DOHH2 (cell line): ENCODE measurements around the gene UEVLD.

ENCODE experiments used
- H3F3A ChIP-seq: fragments of 200-600 bp; sonication (generic), shearing (Covaris generic); 2 replicates; pipeline ENCODE4 v1.6.0; 2016; ENCODE audit warnings: antibody characterized with exemption, mild to moderate bottlenecking; ENCODE audit not compliant: control insufficient read depth, insufficient read depth
- H3K27ac ChIP-seq: fragments of 200-600 bp; sonication (generic); 2 replicates; pipeline ENCODE4 v1.5.1; 2014; ENCODE audit warnings: low read depth, mild to moderate bottlenecking, low read length, moderate library complexity
- H3K27me3 ChIP-seq: fragments of 200-600 bp; sonication (generic); 2 replicates; pipeline ENCODE4 v1.6.1; 2014; ENCODE audit warnings: mild to moderate bottlenecking, low read length, mixed read lengths; ENCODE audit not compliant: control insufficient read depth
- H3K36me3 ChIP-seq: fragments of 200-600 bp; sonication (generic); 2 replicates; pipeline ENCODE4 v1.6.1; 2014; ENCODE audit warnings: mild to moderate bottlenecking, low read length, moderate library complexity, mixed read lengths; ENCODE audit not compliant: control insufficient read depth
- H3K4me1 ChIP-seq: fragments of 200-600 bp; sonication (generic); 2 replicates; pipeline ENCODE4 v1.6.1; 2014; ENCODE audit warnings: mild to moderate bottlenecking, low read length, mixed read lengths; ENCODE audit not compliant: control insufficient read depth
- H3K4me2 ChIP-seq: fragments of 200-600 bp; sonication (generic); 2 replicates; pipeline ENCODE4 v1.6.0; 2014; ENCODE audit warnings: mild to moderate bottlenecking, low read length, moderate library complexity
- H3K4me3 ChIP-seq: fragments of 200-600 bp; sonication (generic); 2 replicates; pipeline ENCODE4 v1.5.1; 2014; ENCODE audit warnings: mild to moderate bottlenecking, low read length, mixed read lengths
- H3K79me2 ChIP-seq: fragments of 200-600 bp; sonication (generic); 2 replicates; pipeline ENCODE4 v1.6.1; 2014; ENCODE audit warnings: mild to moderate bottlenecking, low read length, mixed read lengths; ENCODE audit not compliant: control insufficient read depth
- H3K9me2 ChIP-seq: fragments of 200-600 bp; sonication (generic); replicated peaks from 2 replicates; pipeline ENCODE4 v1.6.1; 2014; ENCODE audit warnings: mild to moderate bottlenecking, low read length, mixed read lengths; ENCODE audit not compliant: control insufficient read depth
- H3K9me3 ChIP-seq: fragments of 200-600 bp; sonication (generic); 2 replicates; pipeline ENCODE4 v1.6.1; 2014; ENCODE audit warnings: antibody characterized with exemption, low read length, mixed read lengths; ENCODE audit not compliant: control insufficient read depth, insufficient read depth
- H4K20me1 ChIP-seq: fragments of 200-600 bp; sonication (generic); 2 replicates; pipeline ENCODE4 v1.6.0; 2014; ENCODE audit warnings: low read depth, mild to moderate bottlenecking, antibody characterized with exemption, low read length, moderate library complexity; ENCODE audit not compliant: control insufficient read depth, insufficient read depth
- EZH2phosphoT487 ChIP-seq: fragments of 200-600 bp; sonication (generic); IDR thresholded peaks from 2 replicates; pipeline ENCODE4 v1.6.1; 2017; ENCODE audit warnings: borderline replicate concordance, mild to moderate bottlenecking, antibody characterized with exemption, low read length, moderate library complexity, mixed read lengths
- TF ChIP-seq, protein P1 (sequence below): fragments of 200-600 bp; sonication (generic); IDR thresholded peaks from one replicate; pipeline ENCODE4 v1.5.1; 2014; ENCODE audit warnings: antibody characterized with exemption, mild to moderate bottlenecking, low read depth, low read length; ENCODE audit not compliant: poor library complexity, severe bottlenecking

UEVLD gene

GRCh38 chr11:18493310-18493709 is 95.2 kb downstream of the UEVLD start:
- H3K79me2 ChIP-seq: no peaks in the 10 kb centered on the region
- no peak for TF ChIP-seq EZH2phosphoT487
- TF ChIP-seq, protein P1, sequence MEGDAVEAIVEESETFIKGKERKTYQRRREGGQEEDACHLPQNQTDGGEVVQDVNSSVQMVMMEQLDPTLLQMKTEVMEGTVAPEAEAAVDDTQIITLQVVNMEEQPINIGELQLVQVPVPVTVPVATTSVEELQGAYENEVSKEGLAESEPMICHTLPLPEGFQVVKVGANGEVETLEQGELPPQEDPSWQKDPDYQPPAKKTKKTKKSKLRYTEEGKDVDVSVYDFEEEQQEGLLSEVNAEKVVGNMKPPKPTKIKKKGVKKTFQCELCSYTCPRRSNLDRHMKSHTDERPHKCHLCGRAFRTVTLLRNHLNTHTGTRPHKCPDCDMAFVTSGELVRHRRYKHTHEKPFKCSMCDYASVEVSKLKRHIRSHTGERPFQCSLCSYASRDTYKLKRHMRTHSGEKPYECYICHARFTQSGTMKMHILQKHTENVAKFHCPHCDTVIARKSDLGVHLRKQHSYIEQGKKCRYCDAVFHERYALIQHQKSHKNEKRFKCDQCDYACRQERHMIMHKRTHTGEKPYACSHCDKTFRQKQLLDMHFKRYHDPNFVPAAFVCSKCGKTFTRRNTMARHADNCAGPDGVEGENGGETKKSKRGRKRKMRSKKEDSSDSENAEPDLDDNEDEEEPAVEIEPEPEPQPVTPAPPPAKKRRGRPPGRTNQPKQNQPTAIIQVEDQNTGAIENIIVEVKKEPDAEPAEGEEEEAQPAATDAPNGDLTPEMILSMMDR: no peak
- H3K9me2 ChIP-seq: no peaks in the 10 kb centered on the region
- no peaks in the 10 kb centered on the region for H3K27me3 ChIP-seq
- H3K4me2 ChIP-seq: no peak overlapping the region
- no peaks in the 10 kb centered on the region for H3F3A ChIP-seq
- H3K9me3 ChIP-seq: no peaks in the 10 kb centered on the region
- no peaks in the 10 kb centered on the region for H4K20me1 ChIP-seq
- H3K4me3 ChIP-seq: no peak overlapping the region
- H3K27ac ChIP-seq: no peak overlapping the region
- H3K4me1 ChIP-seq: no peaks in the 10 kb centered on the region
- peaks cover 52% of the 10 kb centered on the region for H3K36me3 ChIP-seq

DNA sequence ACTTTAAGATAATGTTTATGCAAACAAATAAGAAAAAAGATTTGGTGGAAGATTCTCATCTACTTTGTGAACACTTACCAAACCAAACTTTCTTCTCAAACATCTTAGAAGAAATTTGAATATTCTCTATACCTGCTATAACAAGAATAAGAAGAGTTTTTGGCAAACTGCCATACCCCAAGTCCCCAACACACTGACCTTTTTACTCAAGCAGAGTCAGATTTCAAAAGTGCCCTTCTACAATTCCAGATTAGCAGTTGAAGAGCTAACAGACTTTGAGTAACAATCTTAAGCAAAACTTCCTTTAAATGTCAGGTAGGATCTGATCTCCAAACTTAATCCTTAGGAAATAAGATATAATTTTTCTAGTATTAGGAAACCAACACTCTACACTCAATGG is 95.6 kb downstream of the UEVLD start:
- Histone ChIP-seq H4K20me1 (no peaks in the 10 kb centered on the region), H3K27me3 (no peaks in the 10 kb centered on the region), H3K79me2 (no peaks in the 10 kb centered on the region), H3K4me2 (no peak overlapping the region), H3K9me2 (no peaks in the 10 kb centered on the region), H3K36me3 (peaks cover 53% of the 10 kb centered on the region), H3K4me1 (no peaks in the 10 kb centered on the region), H3K9me3 (no peaks in the 10 kb centered on the region), H3K27ac (no peak overlapping the region), H3K4me3 (no peak overlapping the region), H3F3A (no peaks in the 10 kb centered on the region)
- no peak for TF ChIP-seq EZH2phosphoT487
- TF ChIP-seq, protein P1: no peak

DNA sequence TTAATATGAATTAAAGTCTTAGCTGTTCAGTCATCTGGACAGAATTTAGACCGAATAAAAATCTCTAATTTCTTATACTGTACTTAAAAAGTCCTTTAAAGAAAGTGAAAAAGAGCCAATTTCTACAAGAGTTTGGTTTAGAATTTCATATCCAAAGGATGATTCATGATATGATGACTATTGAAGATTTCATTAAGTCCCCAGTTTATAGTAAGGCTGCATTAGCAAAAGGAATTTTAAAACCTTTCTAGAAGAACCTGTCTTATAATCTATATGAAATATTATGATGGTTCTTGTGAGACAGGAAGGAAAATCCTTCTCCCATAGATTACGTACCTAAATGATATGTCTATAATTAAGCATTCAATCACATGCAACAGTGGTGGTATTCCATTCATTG is 96.6 kb downstream of the UEVLD start:
- H4K20me1 ChIP-seq: no peaks in the 10 kb centered on the region
- no peak overlapping the region for H3K4me2 ChIP-seq
- H3K9me3 ChIP-seq: no peaks in the 10 kb centered on the region
- peaks cover 52% of the 10 kb centered on the region for H3K36me3 ChIP-seq
- no peaks in the 10 kb centered on the region for H3K27me3 ChIP-seq
- H3K79me2 ChIP-seq: no peaks in the 10 kb centered on the region
- H3K9me2 ChIP-seq: no peaks in the 10 kb centered on the region
- TF ChIP-seq EZH2phosphoT487: no peak
- TF ChIP-seq, protein P1: no peak
- no peak overlapping the region for H3K27ac ChIP-seq
- H3K4me3 ChIP-seq: no peak overlapping the region
- no peaks in the 10 kb centered on the region for H3F3A ChIP-seq
- no peaks in the 10 kb centered on the region for H3K4me1 ChIP-seq
